GM19035 (cell line): ENCODE data around the gene PKMYT1.

ENCODE experiments used
- ATAC-seq: cut with Tn5 transposase; IDR thresholded peaks from one replicate; pipeline ENCODE4 v1.9.1; 2021; ENCODE audit not compliant: unreplicated experiment

Gene PKMYT1

DNA sequence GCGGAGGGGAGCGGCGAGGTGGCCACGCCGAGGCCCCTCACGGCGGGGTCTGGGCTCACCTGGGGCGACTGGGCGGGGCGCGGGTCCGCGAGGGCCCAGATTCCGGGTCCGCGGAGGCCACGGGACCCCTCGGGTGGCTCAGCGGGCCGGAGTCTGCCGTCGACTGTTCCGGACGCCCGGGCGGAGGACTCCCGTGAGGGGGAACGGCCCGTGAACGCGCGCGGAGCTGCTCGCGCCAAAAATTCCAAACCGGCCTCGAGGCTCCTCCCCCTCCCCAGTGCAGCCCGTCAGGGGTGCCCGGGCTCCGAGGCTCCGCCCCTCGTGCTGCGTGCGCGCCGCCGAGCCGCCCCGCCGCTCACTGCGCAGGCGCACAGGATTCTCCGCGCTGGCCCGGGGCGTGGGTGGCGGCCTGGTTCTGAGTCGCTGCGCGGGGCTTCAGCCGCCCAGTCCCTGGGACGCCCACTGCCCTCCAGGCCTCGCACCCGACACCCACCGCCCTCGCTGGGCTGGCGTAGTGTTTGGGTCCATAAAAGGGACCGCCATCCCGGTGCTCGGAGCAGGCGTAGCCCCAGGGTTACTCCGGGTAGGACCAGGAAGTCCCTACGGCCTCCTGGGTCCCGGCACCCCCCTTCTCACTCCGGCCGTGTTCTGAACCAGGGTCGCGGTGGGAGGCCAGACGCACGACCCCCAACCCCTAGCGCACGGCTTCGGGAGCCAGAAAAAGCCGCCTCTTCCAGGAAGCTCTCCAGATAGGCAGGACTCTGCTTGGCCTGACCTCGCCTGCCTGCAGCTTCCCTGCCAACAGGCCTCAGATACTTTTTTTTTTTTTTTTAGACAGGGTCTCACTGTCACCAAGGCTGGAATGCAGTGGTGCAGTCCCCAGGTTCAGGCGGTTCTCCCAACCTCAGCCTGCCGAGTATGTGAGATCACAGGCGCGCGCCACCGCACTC lies at the start of gene PKMYT1:
Gene PKMYT1, minus strand, starts transcription at position 220 of the 950 bp plus-strand sequence. CDS start 789 bp downstream, outside the sequence.
- peak; percentile 81 for ATAC-seq

DNA sequence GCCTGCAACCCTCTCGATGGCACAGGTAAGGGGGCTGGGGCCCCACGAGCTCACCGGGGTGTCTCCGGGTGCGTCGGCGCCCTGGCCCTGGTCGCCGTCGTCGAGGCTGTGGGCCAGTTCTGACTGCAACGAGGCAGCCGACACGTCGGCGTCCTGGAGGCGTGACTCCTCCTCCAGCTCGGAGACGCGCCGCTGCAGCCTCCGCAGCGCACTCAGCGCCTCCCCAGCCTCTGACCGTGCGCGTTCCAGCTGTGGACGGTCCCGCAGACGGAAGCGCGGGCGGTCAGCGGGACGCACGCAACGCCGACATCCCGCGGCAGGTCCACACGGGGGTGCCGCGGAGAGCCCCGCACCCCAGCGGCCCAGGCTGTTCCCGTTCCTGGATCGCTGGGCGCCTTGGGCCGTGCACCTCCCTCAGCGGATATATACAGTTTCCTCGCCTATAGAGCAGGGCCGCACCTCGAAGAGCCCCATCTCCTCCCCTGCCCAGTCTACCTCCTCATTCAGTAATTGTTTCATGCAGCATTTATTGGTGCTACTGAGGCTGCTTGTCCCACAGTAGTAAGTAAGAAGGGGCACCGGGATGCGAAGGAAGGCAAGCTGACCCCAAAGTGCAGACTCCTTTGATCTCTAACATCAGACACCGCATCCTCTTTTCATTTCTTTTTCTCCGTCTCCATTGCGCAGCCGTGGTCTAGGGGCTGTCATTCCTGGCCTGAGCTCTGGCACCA lies 49.4 kb upstream of the PKMYT1 start:
- no peak for ATAC-seq

DNA sequence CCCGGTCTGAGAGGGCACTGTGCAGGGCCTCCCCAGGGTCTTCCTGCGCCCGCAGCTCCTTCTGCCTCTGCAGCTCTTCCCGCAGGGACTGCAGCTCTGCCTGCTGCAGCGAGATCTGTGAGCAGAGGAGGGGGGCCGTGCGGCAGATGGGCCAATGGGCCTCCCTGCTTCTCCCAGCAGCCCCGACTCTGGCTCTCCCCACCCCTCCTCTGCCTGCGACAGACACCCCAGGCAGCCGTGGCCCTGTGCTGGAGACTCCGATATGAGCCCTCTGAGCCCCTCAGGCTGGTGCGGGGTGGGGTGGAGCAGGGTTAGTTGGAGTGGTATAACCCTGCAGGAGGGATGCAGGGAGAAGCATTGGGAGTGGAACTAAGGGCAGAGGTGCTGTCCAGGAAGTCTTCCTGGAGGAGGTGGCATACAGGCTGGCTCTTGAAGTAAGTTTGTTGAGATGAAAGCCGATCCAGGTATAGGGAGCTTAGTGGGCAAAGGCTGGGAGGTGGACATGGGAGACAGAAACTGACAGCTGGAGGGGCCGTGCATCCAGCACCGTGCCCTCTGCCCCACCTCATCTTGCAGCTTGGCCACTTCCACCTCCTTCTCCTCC lies 48.6 kb upstream of the PKMYT1 start:
- ATAC-seq: no peak

DNA sequence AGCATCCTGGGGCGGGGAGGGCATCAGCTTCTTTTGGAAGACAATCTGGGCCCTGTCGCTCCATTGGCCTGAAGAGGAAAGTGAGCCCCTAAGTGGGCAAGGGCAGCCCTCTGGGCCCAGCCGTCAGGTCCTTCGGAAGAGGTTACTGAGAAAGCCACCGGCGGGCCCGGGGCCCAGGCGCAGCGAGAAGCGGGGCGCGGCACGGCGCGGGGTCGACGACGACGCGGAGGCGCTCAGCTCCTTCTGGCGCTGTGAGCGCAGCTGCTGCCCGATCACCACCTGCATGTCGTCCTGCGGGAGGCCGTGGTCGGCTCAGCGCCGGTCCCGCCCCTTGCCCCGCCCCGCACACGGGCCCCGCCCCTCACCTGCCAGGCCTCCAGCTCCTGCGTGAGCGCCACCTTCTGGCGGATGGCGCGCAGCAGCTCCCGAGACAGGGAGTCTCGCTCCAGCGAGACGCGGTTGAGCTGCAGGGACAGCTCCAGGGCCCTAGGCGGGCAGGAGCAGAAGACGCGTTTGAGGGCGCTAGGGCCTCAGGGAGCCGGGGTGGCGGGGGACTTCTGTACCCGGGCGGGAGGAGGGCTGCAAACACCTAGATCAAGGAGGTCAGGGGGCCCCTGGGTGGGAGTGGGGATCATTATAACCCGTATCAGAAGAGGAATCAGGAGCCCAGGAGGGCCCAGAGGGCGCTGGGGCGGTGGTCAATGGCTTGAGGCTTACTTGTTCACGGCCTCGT lies 47.9 kb upstream of the PKMYT1 start:
- ATAC-seq: peak; percentile 27

DNA sequence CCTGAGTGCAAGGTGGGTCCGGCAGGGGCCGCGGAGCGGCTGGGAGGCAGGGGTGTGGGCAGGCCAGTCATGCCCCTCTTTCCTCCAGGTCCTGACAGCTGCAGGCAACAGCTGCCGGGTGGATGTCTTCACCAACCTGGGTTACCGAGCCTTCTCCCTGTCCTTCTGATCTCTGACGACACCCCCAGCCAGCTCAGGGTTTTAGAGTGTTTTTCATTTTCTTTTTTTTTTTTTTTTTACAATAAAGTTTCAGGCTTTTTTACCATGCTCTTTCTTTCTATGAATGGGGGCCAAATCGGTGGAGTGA lies 47.2 kb upstream of the PKMYT1 start:
- ATAC-seq: no peak

DNA sequence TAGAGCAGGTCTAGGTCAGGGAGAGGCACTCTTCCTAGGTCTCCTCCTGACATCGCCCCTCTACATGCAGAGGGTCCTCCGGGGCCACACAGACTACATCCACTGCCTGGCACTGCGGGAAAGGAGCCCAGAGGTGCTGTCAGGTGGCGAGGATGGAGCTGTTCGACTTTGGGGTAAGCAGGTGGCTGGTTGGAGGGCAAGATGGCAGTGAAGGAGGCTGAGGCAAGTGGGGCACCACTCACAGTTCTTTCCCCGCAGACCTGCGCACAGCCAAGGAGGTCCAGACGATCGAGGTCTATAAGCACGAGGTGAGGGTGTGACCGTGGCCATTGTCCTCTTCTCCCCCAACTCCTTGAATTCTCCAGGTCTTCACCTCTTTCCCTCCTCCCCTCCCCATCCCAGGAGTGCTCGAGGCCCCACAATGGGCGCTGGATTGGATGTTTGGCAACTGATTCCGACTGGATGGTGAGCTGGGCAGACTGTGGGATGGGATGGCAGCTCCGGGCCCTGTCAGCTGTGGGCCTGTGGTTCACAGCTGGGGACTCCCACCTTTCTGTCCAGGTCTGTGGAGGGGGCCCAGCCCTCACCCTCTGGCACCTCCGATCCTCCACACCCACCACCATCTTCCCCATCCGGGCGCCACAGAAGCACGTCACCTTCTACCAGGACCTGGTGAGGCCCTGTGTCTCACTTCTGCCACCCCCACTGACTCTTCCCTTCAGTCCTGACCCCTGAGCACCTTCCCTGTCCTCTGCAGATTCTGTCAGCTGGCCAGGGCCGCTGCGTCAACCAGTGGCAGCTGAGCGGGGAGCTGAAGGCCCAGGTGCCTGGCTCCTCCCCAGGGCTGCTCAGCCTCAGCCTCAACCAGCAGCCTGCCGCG lies 46.6 kb upstream of the PKMYT1 start:
- ATAC-seq: no peak

DNA sequence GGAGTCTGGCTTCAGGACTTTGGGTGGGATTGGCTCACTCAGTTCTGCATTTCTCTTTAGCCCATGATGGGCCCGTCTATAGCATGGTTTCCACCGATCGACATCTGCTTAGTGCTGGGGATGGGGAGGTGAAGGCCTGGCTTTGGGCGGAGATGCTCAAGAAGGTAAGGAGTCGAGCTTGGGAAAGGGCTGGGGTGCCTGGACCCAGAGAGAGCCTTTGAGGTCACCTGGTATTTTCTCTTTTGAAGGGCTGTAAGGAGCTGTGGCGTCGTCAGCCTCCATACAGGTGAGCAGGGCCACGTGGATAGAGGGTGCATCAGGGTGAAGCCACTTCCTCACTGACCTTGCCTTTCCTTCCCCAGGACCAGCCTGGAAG lies 45.7 kb upstream of the PKMYT1 start:
- ATAC-seq: no peak

DNA sequence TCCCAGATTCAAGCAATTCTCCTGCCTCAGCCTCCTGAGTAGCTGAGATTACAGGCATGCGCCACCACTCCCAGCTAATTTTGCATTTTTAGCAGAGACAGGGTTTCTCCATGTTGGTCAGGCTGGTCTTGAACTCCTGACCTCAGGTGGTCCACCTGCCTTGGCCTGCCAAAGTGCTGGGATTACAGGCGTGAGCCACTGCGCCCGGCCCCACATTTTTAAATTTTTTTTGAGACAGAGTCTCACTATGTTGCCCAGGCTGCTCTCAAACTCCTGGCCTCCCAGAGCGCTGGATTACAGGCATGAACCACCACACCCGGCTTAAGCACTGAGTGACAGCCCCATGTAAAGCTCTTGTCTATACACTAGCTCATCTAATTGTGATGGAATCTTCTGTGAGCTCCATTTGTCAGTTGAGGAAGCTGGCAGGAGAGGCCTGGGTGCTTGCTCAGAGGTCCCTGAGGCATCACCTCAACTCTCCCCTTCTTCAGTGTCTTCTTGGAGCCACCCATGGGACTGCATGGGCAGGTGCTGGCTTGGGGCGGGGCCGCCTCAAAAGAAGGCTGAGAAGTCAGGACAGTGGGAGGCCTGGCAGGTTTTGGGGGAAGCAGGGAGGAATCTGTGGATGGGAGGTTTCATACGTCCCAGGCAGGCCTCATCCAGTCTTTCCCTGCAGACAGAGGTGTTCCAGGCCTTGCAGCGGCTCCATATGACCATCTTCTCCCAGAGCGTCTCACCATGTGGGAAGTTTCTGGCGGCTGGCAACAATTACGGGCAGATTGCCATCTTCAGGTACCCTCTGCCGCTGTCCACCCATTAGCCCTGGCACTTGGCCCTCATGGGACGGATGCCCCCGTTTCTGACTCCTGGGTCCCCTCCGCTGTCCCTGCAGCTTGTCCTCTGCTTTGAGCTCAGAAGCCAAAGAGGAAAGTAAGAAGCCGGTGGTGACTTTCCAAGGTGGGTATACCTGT lies 45.1 kb upstream of the PKMYT1 start:
- ATAC-seq: no peak

DNA sequence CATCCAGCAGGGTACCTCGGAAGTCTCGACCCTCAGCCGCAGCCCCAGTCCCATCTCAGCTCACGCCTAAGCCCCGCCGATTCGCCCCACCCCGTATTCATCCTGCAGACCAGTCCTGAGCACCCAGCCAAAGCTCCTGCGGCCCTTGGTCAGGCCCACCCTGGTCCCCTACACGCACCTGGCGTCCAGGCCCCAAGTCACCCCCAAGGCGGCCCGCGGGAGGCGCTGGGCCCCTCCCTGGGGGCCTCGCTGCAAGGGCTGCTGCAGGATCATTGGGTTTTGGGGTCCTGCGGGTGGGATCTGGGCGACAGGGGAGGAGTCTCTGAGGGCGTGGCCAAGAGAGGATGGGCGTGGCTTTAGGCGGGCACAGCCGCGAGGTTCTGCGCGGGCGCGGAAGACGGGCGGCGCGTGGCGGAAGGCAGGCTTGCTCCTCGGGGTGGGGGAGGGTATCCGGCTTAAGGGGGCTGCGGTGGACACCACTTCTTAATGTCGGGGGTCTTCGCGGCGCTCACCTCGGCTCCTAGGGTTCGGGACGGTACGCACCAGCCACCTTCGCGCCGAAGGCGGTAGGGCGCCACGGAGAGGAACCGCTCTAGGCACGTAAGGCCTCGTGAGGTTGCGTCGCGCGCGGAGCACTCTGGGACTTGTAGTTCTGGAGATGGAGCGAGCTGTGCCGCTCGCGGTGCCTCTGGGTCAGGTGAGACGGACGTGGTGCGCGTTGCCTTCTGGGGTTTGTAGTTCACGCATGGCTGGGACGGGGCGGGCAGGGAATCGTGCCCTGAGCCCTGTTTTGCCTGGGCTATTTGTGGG lies 43.6 kb upstream of the PKMYT1 start, which contains the start of the genes HCFC1R1 and THOC6:
Gene HCFC1R1, minus strand, starts transcription at position 274 of the 810 bp plus-strand sequence. Its CDS starts 1 bp downstream, at position 273.
Gene THOC6, plus strand, starts transcription at position 367 of the 810 bp plus-strand sequence. Its CDS starts 292 bp downstream, at position 659.
- peak; percentile 77 for ATAC-seq

DNA sequence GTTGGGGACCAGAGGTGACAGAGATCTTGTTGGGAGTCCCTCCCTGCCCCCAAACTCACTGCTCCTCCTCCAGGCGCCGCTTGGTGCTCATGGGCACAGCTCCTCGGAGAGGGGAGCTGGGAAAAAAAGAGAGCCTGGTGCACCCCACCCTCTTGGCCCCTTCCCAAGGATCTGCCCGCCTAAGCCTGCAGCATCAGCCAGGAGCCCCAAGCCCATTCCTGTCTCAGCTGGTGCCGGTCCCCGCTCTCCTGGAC lies 43.1 kb upstream of the PKMYT1 start:
- ATAC-seq: no peak

DNA sequence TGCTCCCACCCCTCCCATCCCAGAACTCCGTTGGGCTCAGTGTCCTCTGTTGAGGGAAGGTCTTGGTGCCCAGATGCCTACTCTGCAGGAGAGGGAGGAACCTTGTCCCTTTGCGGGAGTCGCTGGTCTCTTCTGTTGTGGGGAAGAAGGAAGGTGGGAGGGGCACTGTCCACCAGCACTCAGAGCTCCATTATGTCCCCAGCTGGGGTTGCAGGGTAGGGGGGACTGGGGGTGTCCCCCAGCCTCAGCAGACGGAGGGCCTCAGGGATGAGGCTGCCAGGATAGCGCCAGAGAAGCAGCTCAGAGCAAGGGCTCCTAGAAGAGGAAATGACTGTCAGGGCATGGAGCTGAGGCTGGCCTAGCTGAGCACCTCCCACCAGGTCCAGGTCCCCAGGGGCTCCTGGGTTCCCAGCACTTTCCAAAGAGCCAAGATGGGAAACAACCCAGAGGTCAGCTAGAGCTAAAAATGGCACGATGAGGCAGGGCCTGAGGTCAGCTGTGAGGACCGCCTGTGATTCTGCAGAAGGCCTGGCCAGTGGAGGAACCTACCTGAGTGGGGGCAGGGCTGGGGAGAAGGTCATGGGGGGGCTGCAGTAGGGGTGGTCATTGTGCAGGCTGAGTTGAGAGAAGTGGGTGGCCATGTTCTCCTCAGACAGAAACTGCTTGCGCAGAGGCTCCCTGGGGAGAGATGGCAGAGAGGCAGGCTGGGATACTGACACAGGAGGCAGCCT lies 42.6 kb upstream of the PKMYT1 start:
- ATAC-seq: no peak

DNA sequence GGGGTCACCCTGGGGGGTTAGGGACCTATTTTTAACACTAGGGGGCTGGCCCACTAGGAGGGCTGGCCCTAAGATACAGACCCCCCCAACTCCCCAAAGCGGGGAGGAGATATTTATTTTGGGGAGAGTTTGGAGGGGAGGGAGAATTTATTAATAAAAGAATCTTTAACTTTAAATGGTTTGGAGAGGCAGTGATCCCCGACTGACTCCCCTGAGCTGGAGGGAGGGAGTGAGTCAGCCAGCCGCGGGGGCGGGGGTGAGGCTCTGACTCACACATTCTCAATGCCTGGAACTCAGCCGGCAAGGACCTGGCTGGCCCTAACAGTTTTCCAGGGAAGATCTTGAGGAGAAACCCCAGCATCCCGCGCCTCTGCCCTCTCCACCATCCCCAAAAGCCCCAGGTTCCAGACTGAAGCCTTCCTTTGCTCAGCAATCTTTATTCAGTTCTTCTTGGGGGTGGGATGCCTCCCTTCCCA lies 42.0 kb upstream of the PKMYT1 start:
- ATAC-seq: no peak

DNA sequence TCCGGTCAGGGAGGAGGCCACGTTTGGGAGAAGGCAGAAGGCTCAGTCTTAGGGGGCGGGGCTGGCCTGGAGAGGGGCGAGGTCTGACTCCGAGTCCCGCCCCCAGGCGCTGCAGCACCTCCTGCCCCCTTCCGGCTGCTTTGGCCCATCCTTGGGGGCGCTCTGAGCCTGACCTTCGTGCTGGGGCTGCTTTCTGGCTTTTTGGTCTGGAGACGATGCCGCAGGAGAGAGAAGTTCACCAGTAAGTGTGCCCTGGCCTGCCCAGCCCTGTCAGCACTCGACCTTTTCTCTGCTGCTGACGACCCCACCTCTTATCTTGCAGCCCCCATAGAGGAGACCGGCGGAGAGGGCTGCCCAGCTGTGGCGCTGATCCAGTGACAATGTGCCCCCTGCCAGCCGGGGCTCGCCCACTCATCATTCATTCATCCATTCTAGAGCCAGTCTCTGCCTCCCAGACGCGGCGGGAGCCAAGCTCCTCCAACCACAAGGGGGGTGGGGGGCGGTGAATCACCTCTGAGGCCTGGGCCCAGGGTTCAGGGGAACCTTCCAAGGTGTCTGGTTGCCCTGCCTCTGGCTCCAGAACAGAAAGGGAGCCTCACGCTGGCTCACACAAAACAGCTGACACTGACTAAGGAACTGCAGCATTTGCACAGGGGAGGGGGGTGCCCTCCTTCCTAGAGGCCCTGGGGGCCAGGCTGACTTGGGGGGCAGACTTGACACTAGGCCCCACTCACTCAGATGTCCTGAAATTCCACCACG lies 41.4 kb upstream of the PKMYT1 start:
- no peak for ATAC-seq

DNA sequence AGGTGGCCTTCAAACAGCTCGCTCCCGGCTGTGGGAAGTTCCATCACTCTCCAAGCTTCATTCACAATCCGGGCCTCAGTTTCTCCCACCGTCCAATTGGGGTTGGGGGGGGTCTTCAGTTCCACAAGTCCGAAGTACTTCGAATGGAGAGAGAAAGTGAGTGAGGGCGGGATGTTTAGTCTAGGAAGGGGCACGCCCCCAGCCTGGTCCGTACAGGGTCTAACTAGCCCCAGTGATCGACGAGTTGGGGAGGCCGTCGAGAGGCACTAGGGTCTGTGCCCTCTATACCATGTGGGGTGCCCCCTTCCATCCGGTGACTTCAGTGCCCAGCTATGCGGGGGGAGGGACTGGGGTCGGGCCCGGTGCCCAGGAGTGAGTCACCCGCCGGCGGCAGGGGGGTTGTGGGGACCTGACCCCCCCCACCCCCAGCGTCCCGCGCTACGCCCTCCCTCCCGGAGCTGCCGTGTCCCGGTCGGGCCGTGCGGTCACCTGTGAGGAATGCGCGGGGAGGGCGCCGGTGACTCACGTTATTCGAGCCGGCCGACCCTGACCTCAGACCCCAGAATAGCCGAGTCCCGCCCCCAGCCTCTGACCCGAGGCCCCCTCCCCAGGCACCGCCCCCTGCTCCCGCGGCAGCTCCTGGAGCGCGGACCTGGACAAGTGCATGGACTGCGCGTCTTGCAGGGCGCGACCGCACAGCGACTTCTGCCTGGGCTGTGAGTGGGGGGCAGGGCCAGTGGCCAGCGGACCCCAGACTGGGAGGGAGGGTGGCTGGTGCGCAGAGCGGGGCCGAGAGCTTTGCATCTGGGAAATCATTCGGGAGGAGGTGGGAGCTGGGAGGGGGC lies 40.6 kb upstream of the PKMYT1 start:
- no peak for ATAC-seq

DNA sequence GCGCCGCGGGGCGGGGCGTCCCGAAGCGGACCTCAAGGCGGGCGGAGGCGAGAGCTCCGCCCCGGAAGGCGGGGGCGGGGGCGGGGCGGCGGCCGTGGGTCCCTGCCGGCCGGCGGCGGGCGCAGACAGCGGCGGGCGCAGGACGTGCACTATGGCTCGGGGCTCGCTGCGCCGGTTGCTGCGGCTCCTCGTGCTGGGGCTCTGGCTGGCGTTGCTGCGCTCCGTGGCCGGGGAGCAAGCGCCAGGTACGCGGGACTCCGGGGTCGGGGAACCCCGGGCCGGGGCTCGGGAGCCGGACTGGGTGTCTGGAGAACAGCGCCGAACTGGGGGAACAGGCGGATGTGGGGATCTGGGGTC lies 40.0 kb upstream of the PKMYT1 start, which contains the start of gene TNFRSF12A:
Gene TNFRSF12A, plus strand, starts transcription at position 122 of the 357 bp plus-strand sequence. Its CDS starts 30 bp downstream, at position 152.
- no peak for ATAC-seq
